ENCODE data around the gene ADAM19.
A peak's percentile ranks its signal among the peaks of the same experiment; 100 is the strongest.

Gene ADAM19

GRCh38 chr5:157562111-157562581, 13.4 kb downstream of the ADAM19 start:
- TF ChIP-seq CTCF (IDR thresholded peaks at IDR 0.05), result no peak
- Histone ChIP-seq H3K4me3 (peak overlapping the region; percentile 4), H3K27ac (peak overlapping the region; percentile 69 to 90)
- no peak for DNase-seq (ENCODE audit: low spot score)

- Histone ChIP-seq H3K27ac (peak overlapping the region; percentile 64 to 90), H3K4me3 (peak overlapping the region; percentile 43)
- no peak for TF ChIP-seq CTCF (IDR thresholded peaks at IDR 0.05)
- no peak for DNase-seq (ENCODE audit: low spot score)
Observed at GRCh38 chr5:157561110-157561509, 14.5 kb downstream of the ADAM19 start.

- H3K4me3 ChIP-seq, result no peak overlapping the region
- no peak for DNase-seq (ENCODE audit: low spot score)
- no peak overlapping the region for H3K27ac ChIP-seq
- no peak for TF ChIP-seq CTCF (IDR thresholded peaks at IDR 0.05)
Observed at GRCh38 chr5:157559301-157559700, 16.3 kb downstream of the ADAM19 start.

- TF ChIP-seq CTCF (IDR thresholded peaks at IDR 0.05), result no peak
- DNase-seq (ENCODE audit: low spot score), result no peak
- Histone ChIP-seq H3K27ac (peak overlapping the region in 1 of 2 donors; percentile 72), H3K4me3 (no peak overlapping the region)
Observed at GRCh38 chr5:157558681-157559080, 16.9 kb downstream of the ADAM19 start.

GRCh38 chr5:157558041-157558595, 17.5 kb downstream of the ADAM19 start:
- no peak for TF ChIP-seq CTCF (IDR thresholded peaks at IDR 0.05)
- no peak overlapping the region for H3K4me3 ChIP-seq
- DNase-seq (ENCODE audit: low spot score), result no peak
- H3K27ac ChIP-seq, result peak overlapping the region in 1 of 2 donors; percentile 72

GRCh38 chr5:157556615-157557418, 18.8 kb downstream of the ADAM19 start:
- TF ChIP-seq CTCF (IDR thresholded peaks at IDR 0.05), result no peak
- H3K4me3 ChIP-seq, result no peak overlapping the region
- peak overlapping the region in 1 of 2 donors; percentile 25 for H3K27ac ChIP-seq
- peak; percentile 26 for DNase-seq (ENCODE audit: low spot score)
